Loucy (cell line): Measurements from ENCODE around the gene INO80D.
"Not testable (repeated sequence)": the region's sequence is repeated elsewhere in the genome, so short reads cannot be mapped to it uniquely, and the experiment has no call there.

ENCODE experiments used
- H2AFZ ChIP-seq: fragments of 200-600 bp; sonication (generic); 2 replicates; pipeline ENCODE4 v1.6.0; 2016; ENCODE audit warnings: antibody characterized with exemption, mild to moderate bottlenecking, low read length, moderate library complexity
- H3F3A ChIP-seq: fragments of 200-600 bp; 2 replicates; pipeline ENCODE4 v1.6.0; 2016; ENCODE audit warnings: antibody characterized with exemption, low read depth, mild to moderate bottlenecking
- H3K27me3 ChIP-seq: fragments of 200-600 bp; sonication (generic); 2 replicates; pipeline ENCODE4 v1.6.1; 2014; ENCODE audit warnings: low read length, mild to moderate bottlenecking; ENCODE audit not compliant: insufficient read depth, poor library complexity, severe bottlenecking
- H3K36me3 ChIP-seq: fragments of 200-600 bp; sonication (generic); 2 replicates; pipeline ENCODE4 v1.6.1; 2016; ENCODE audit warnings: low read length; ENCODE audit not compliant: insufficient read depth
- H3K4me1 ChIP-seq: fragments of 200-600 bp; sonication (generic); 2 replicates; pipeline ENCODE4 v1.5.1; 2014; ENCODE audit warnings: low read length, mild to moderate bottlenecking; ENCODE audit not compliant: insufficient read depth, poor library complexity, severe bottlenecking
- H3K4me2 ChIP-seq: fragments of 200-600 bp; sonication (generic); 2 replicates; pipeline ENCODE4 v1.6.0; 2014; ENCODE audit warnings: antibody characterized with exemption, low read length, low read depth, mild to moderate bottlenecking; ENCODE audit not compliant: poor library complexity, severe bottlenecking
- H3K4me3 ChIP-seq: fragments of 200-600 bp; sonication (generic); 2 replicates; pipeline ENCODE4 v1.5.1; 2014; ENCODE audit warnings: low read length, mild to moderate bottlenecking, mixed read lengths; ENCODE audit not compliant: poor library complexity, severe bottlenecking
- H3K79me2 ChIP-seq: fragments of 200-600 bp; sonication (generic); 2 replicates; pipeline ENCODE4 v1.6.1; 2014; ENCODE audit warnings: low read length; ENCODE audit not compliant: insufficient read depth
- H3K9ac ChIP-seq: fragments of 200-600 bp; sonication (generic); 2 replicates; pipeline ENCODE4 v1.6.0; 2014; ENCODE audit warnings: mild to moderate bottlenecking, low read depth, low read length, moderate library complexity; ENCODE audit not compliant: poor library complexity, severe bottlenecking
- H3K9me2 ChIP-seq: fragments of 200-600 bp; sonication (generic); replicated peaks from 2 replicates; pipeline ENCODE4 v1.6.1; 2016; ENCODE audit warnings: low read depth, low read length, mixed read lengths
- H3K9me3 ChIP-seq: fragments of 200-600 bp; sonication (generic); 2 replicates; pipeline ENCODE4 v1.6.1; 2014; ENCODE audit warnings: mild to moderate bottlenecking, antibody characterized with exemption, low read length, low read depth; ENCODE audit not compliant: insufficient read depth
- H4K20me1 ChIP-seq: fragments of 200-600 bp; sonication (generic); 2 replicates; pipeline ENCODE4 v1.6.0; 2014; ENCODE audit warnings: antibody characterized with exemption, low read length, mild to moderate bottlenecking; ENCODE audit not compliant: insufficient read depth, poor library complexity, severe bottlenecking
- CTCF ChIP-seq: fragments of 200-600 bp; sonication (generic); conservative IDR thresholded peaks from 2 replicates; pipeline ENCODE4 v1.5.1; 2014; ENCODE audit warnings: mild to moderate bottlenecking, antibody characterized with exemption, low read length
- EZH2phosphoT487 ChIP-seq: fragments of 200-600 bp; IDR thresholded peaks from 2 replicates; pipeline ENCODE4 v1.6.1; 2018; ENCODE audit warnings: antibody characterized with exemption, mild to moderate bottlenecking, moderate library complexity, borderline replicate concordance

INO80D gene

GRCh38 chr2:206079699-206080465 lies 6.1 kb downstream of the INO80D start:
- TF ChIP-seq EZH2phosphoT487 (no peak), CTCF (no peak)
- H3K4me3 ChIP-seq = peak overlapping the region; percentile 41

GRCh38 chr2:206077879-206078278 lies 8.1 kb downstream of the INO80D start:
- H3K4me2 ChIP-seq = peak overlapping the region; percentile 14
- not testable (repeated sequence) for H3K9ac ChIP-seq, H2AFZ ChIP-seq

More at GRCh38 chr2:206079699-206080465, 6.1 kb downstream of the INO80D start:
- no peaks in the 10 kb centered on the region for H3K9me3 ChIP-seq
- no peaks in the 10 kb centered on the region for H3K36me3 ChIP-seq
- H3K4me2 ChIP-seq = peak overlapping the region; percentile 50
- no peaks in the 10 kb centered on the region for H3F3A ChIP-seq
- peak overlapping the region; percentile 18 for H3K9ac ChIP-seq
- H2AFZ ChIP-seq = no peak overlapping the region
- H3K4me1 ChIP-seq = peaks cover 34% of the 10 kb centered on the region
- peaks cover 40% of the 10 kb centered on the region for H4K20me1 ChIP-seq
- no peaks in the 10 kb centered on the region for H3K9me2 ChIP-seq
- peaks cover 99% of the 10 kb centered on the region for H3K79me2 ChIP-seq
- H3K27me3 ChIP-seq = no peaks in the 10 kb centered on the region

DNA sequence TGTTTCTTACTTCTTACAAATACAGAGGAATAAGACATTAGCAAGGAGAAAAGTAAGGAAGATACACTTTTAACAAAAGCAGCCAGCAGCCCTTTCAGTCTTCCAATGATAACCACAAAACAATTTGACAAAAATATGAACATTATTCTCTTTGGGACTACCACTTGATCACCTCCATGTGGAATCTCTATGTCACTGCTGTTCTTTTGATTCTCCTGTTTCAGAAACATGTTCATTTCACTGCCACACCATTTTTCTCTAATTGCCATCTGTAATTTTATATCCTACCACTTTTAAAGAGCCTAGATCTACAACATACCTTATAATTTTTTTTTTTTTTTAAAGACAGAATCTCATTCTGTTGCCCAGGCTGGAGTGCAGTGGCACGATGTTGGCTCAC lies 10.9 kb downstream of the INO80D start:
- Histone ChIP-seq H3K36me3 (peaks cover 11% of the 10 kb centered on the region; the same call in 1 of the 2 replicates), H2AFZ (no peak overlapping the region), H3F3A (no peaks in the 10 kb centered on the region), H3K4me2 (peak overlapping the region; percentile 5), H3K27me3 (no peaks in the 10 kb centered on the region), H4K20me1 (peaks cover 40% of the 10 kb centered on the region), H3K4me3 (no peak overlapping the region), H3K9ac (no peak overlapping the region), H3K9me2 (no peaks in the 10 kb centered on the region), H3K79me2 (peaks cover 98% of the 10 kb centered on the region), H3K4me1 (peaks cover 22% of the 10 kb centered on the region), H3K9me3 (no peaks in the 10 kb centered on the region)
- peak; percentile 25 for TF ChIP-seq CTCF
- TF ChIP-seq EZH2phosphoT487 = no peak

More at GRCh38 chr2:206077879-206078278, 8.1 kb downstream of the INO80D start:
- H3K9me3 ChIP-seq, H3F3A ChIP-seq, H3K27me3 ChIP-seq, H3K9me2 ChIP-seq: not testable (repeated sequence)
- H3K79me2 ChIP-seq = peaks cover 99% of the 10 kb centered on the region
- peaks cover 32% of the 10 kb centered on the region for H3K4me1 ChIP-seq
- H3K4me3 ChIP-seq = peak overlapping the region; percentile 23
- H4K20me1 ChIP-seq = peaks cover 44% of the 10 kb centered on the region
- H3K36me3 ChIP-seq = peaks cover 11% of the 10 kb centered on the region; the same call in 1 of the 2 replicates
